HG02610 (cell line): ENCODE measurements around the gene PCSK1N.
"Not testable (repeated sequence)": the region's sequence is repeated elsewhere in the genome, so short reads cannot be mapped to it uniquely, and the experiment has no call there.

ENCODE experiments used
- ATAC-seq: cut with Tn5 transposase; IDR thresholded peaks from one replicate; pipeline ENCODE4 v1.9.1; 2021; ENCODE audit warnings: mild to moderate bottlenecking, moderate library complexity; ENCODE audit not compliant: unreplicated experiment

PCSK1N gene

GRCh38 chrX:48824066-48824465 is 11.3 kb downstream of the PCSK1N start:
- ATAC-seq: no peak

GRCh38 chrX:48823053-48823452 is 12.4 kb downstream of the PCSK1N start:
- ATAC-seq: no peak

GRCh38 chrX:48819394-48819793 is 16.0 kb downstream of the PCSK1N start:
- not testable (repeated sequence) for ATAC-seq

- ATAC-seq: no peak
Measured at GRCh38 chrX:48818866-48819265, 16.5 kb downstream of the PCSK1N start.

DNA sequence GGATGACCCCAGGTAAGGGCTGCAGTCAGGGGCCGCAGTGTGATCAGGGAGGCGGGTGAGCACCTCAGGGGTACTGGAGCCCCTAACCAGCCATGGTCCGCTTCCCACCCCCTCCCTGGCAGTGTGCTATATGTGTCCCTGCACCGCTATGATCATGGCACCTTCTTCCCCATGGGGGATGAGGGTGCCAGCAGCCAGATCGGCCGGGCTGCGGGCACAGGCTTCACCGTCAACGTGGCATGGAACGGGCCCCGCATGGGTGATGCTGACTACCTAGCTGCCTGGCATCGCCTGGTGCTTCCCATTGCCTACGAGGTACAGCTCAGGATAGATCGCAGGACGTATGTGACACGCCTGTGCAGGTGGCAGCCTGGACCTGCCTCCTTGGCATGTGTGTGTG is 17.3 kb downstream of the PCSK1N start:
- no peak for ATAC-seq

- no peak for ATAC-seq
Measured at GRCh38 chrX:48816014-48816810, 19.2 kb downstream of the PCSK1N start.

- no peak for ATAC-seq
Measured at GRCh38 chrX:48815266-48815665, 20.1 kb downstream of the PCSK1N start.

GRCh38 chrX:48814722-48815121 is 20.7 kb downstream of the PCSK1N start:
- no peak for ATAC-seq

DNA sequence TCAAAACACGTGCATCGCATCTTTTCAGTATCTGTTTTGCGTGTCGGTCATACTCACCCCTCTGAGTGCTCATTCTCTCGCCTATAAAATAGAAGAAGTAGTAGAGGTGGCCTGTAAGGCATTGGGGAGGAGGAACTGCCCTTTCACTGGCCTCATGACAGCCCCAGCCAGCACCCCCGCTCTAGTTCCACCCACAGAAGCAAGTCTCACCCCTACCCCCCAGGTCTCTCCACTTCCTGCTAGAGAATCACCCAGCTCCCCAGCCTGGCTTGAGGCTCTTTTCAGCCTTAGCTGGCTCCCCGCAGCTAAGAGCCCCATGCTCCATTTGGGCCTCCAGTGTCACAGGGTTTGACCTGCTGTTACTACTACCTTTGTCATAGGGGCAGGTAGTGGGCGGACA is 21.8 kb downstream of the PCSK1N start:
- no peak for ATAC-seq

DNA sequence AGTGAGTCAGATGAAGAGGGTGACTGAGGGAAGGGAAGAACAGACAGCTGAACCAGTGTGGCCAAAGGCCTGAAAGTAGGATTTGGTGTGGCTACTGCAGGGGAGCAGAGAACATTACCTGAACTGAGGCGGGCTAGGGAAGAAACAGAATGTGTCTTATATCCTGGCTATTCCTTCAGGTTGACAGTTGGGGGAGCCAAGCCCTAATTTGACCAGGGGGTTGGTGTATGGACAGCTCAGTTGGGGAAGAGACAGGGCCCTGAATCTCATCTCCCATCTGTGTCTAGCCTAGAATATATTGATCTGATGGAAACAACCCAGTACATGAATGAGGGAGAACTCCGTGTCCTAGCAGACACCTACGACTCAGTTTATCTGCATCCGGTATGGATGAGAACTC is 29.3 kb downstream of the PCSK1N start:
- ATAC-seq: no peak

- ATAC-seq: no peak
Measured at GRCh38 chrX:48802905-48803200, 32.6 kb downstream of the PCSK1N start.

GRCh38 chrX:48802089-48802904 is 33.1 kb downstream of the PCSK1N start:
- ATAC-seq: peak; percentile 41

- ATAC-seq: peak; percentile 93
Measured at GRCh38 chrX:48801280-48802088, 33.9 kb downstream of the PCSK1N start, which contains the start of gene HDAC6. Gene HDAC6, plus strand, starts transcription at chrX:48802067. Its CDS starts 626 bp downstream, at chrX:48802693.

DNA sequence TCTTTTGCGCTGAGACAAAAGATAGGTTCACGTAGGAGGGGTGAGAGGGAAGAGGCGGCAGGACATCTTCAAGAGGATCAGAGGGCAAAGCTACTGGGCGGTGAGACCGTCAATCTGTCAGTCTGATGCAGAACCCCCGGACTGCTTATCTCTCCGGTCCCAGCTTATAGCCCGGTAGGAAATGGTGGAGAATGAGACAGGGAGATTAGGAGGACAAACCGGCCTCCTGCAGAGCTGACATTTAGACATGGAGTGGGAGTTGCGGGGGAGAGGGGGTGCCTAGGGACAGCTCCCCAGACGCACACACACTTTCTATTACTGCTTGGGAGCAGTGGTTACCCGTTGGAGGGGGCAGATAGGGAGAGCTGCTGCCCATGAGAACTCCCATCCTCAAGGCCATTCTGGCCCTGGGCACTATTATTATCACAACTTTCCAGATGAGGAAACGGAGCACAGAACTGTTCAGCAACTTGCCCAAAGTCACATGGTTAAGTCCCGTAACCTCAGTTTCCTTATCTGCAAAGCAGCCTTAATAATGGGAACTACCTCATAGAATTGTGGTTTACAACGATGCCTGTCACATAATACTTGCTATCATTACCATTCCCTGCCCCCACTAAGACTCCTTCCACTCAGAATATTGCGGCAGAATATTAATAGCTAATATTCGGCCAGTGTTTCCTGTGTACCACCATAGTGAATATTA is 34.7 kb downstream of the PCSK1N start:
- ATAC-seq: no peak

- no peak for ATAC-seq
Measured at GRCh38 chrX:48798318-48798717, 37.1 kb downstream of the PCSK1N start.

DNA sequence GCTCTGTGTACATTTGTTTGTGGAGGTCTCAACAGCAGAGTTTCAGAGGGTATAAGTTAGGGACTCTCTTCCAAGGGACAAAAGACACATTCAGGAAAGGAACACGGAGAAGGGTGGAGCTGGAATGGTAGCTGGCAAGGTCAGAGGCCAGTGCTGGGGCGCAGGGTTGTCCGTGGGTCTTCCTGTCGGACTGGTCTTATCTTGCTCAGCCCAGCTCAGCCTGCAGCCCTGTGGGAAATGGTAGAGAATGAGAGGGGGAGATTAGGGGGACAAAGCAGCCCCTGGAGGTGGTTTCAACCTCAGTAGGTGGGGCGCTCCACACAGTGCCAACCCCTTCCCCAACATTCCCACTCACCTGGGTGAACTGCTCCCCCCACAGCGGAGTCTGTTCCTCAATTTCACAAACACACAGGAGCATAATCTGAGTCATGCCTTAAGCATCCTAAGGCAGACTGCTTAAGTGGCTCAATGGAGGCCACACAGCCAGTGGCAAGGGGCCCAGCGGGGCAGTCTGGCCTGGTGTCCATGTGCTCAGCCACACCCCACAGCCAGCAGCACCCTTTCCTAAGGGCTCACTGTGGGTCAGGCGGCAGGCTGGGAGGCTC is 40.4 kb downstream of the PCSK1N start:
- ATAC-seq: no peak

DNA sequence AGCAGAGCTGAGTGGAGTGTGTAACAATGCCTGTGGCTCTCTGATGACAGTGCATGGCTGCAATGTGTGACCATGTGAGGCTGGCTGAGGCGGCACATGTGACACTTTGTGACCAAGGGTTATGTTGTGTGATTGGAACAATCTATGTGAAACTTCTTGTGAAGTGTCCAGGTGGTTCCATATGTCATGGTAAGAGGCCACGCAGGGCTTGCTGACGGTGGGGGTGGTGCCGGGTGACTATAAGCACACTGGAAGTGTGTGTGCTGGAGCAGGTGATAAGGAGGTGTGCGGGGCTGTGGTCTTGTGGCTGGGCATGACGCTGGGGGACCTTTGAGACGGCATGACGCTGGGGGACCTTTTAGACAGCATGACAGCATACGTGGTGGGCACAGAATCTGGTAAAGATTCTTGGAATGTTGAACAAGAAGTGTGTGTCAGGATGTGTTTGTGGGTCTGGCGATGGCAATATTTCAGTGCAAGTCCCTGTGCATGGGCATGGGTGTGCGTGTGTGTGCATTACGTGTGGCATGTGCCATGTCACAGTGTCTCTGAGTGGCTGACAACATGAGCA is 41.0 kb downstream of the PCSK1N start:
- no peak for ATAC-seq

GRCh38 chrX:48793935-48794334 is 41.5 kb downstream of the PCSK1N start:
- ATAC-seq: no peak

DNA sequence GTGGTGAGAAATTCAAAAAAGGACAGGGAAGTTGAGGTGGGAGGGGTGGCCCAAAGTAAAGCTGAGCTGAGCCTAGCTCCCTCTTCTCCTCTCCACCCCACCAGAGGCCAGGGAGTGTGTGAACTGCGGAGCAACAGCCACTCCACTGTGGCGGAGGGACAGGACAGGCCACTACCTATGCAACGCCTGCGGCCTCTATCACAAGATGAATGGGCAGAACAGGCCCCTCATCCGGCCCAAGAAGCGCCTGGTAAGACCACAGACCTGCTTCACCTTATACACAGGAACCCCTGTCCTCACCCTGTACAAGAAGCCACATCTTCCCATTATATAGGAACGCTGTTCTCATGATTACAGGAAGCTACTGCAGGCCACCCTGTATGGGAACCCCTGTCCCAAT is 43.2 kb downstream of the PCSK1N start:
- ATAC-seq: no peak
